Lower leg skin (tissue), 4 donors: ENCODE results near the gene EIF3L. TPM values are rescaled to one million over a fixed set of nuclear protein-coding genes. Genes with fewer than 3 reads are reported as not detected.

Source experiments
- DNase-seq, 2 donors: peaks; one replicate each; pipeline ENCODE4 v3.0.0-alpha.2; 2019; ENCODE audit warnings: low spot score in 2 of 2
- H3K4me3 ChIP-seq: fragments of 200-600 bp; sonication (generic); 2 replicates; pipeline ENCODE4 v1.5.1; 2017; ENCODE audit warnings: mild to moderate bottlenecking, low read depth; ENCODE audit not compliant: poor library complexity, severe bottlenecking
- CTCF ChIP-seq, 3 donors: fragments of 450-650 bp; IDR thresholded peaks; one replicate each; pipeline ENCODE4 v1.5.1; 2016; ENCODE audit warnings: antibody characterized with exemption in 3 of 3, mild to moderate bottlenecking in 3 of 3, moderate library complexity in 2 of 3
- POLR2A ChIP-seq, 2 donors: fragments of 450-650 bp; IDR thresholded peaks; one replicate each; pipeline ENCODE4 v1.6.1; 2016 to 2017; ENCODE audit warnings: antibody characterized with exemption in 2 of 2, mild to moderate bottlenecking in 1 of 2, moderate library complexity in 1 of 2
- WGBS, 2 donors: methylation state at CpG; one replicate each; pipeline ENCODE4 v1.1.5; 2018; 5-methylcytosine and 5-hydroxymethylcytosine counted together
- intact Hi-C: fragments of 100-400 bp; cut with DNase I; formaldehyde crosslinking; loops from one replicate; pipeline ENCODE4 v1.15.0; 2023; ENCODE audit warnings: low total_unique reads
- total RNA-seq, 4 donors: library from RNA; depleted of rRNA; stranded (reverse); fragments of >200 nt; gene quantifications; one replicate each; pipeline ENCODE4 v1.1.0, GENCODE V29; 2016

The EIF3L gene
- total RNA-seq, 4 donors from 2014 or later, result 392 to 558 (median 489) TPM

DNA sequence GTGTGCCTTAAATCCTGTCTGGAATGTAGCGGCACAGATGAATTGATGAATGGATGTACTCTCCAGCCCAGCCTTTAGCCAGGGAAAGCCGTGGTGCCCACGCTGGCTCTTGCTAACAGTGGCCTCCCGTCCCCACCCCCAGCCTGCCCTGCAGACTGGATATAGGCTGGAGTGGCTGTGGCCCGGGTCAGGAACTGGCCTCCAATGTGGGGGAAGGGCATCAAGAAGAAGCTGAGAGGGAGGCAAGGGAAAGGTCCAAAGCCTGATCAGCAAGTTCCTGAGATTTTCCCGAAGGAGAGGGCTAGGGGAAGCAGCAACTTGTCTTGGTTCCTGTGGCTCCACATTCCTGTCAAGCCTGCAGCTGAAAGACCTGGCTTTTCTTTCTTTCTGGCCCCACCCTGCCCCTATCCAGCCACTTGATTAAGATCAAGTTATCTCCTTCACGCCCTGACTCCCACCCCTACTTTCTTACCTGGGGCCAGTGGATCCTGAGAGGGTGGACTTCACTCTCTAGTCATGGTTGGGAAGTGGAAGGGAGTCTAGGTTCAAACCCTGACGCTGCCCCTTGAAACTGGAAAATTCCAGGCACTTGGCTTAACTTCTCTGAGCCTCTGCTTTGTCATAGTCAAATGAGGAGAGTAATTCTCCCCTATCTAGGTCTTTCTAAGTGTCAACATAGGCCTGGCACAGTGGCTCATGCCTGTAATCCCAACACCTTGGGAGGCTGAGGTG lies 45.9 kb downstream of the EIF3L start:
- H3K4me3 ChIP-seq, result no peak overlapping the region
- peak in 1 of 2 donors; percentile 39 for DNase-seq
- 34 to 42% methylated on average over 8 of the region's 8 CpGs for WGBS, 2 donors
- intact Hi-C loops, result no loop called here
- no peak for TF ChIP-seq POLR2A (IDR thresholded peaks at IDR 0.05)
- TF ChIP-seq CTCF (IDR thresholded peaks at IDR 0.05), result no peak

DNA sequence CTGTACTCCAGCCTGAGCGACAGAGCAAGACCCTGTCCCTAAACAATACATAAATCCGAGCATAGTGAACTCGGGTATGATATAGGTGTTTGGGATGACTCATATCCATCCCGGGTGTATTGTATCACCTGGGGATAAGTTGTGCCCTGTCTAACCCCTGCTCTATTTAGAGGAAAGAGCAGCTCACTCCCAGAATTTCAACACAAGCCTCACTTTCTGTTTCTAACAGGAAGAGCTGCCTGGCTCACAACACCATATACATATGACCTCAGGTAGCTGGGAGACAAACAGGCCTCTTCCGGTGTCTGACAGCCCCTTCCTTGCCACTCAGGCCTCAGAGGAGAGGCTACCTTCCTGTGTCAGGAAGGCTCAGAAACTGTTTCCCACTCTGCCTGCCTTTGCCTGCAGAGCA lies 47.0 kb downstream of the EIF3L start:
- 39 to 41% methylated on average over 5 of the region's 5 CpGs for WGBS, 2 donors
- no peak for DNase-seq
- TF ChIP-seq CTCF (IDR thresholded peaks at IDR 0.05) (no peak), POLR2A (IDR thresholded peaks at IDR 0.05) (no peak)
- intact Hi-C loops, result no loop called here
- H3K4me3 ChIP-seq, result no peak overlapping the region

DNA sequence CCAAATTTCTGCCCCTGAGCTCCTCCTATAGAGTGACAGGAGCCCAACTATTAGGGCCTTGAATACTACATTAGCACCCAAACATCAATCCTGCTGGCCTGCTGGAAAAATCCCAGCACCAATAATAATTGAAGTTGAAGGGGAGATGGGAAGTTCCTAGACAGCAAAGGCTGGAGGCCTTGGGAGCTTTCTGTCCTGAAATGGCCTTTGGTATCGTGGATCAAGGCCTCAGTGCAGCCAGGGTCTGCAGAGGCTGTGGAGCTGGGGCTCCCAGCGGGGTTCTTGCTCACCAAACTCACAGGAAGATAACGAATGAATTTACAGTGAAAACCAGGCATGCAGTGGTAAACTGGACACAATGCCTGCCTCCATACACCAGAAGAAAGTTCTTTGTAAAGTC lies 47.7 kb downstream of the EIF3L start:
- DNase-seq, result no peak
- intact Hi-C loops, result no loop called here
- 75 to 79% methylated on average over 3 of the region's 3 CpGs for WGBS, 2 donors
- no peak overlapping the region for H3K4me3 ChIP-seq
- TF ChIP-seq POLR2A (IDR thresholded peaks at IDR 0.05) (no peak), CTCF (IDR thresholded peaks at IDR 0.05) (no peak)

- no peak overlapping the region for H3K4me3 ChIP-seq
- WGBS, 2 donors, result 50 to 66% methylated on average over 2 of the region's 2 CpGs
- TF ChIP-seq POLR2A (IDR thresholded peaks at IDR 0.05), result no peak
- TF ChIP-seq CTCF (IDR thresholded peaks at IDR 0.05), result no peak
- no peak for DNase-seq
- intact Hi-C loops, result no loop called here
These were observed 48.6 kb downstream of the EIF3L start for GRCh38 chr22:37897807-37898206.

DNA sequence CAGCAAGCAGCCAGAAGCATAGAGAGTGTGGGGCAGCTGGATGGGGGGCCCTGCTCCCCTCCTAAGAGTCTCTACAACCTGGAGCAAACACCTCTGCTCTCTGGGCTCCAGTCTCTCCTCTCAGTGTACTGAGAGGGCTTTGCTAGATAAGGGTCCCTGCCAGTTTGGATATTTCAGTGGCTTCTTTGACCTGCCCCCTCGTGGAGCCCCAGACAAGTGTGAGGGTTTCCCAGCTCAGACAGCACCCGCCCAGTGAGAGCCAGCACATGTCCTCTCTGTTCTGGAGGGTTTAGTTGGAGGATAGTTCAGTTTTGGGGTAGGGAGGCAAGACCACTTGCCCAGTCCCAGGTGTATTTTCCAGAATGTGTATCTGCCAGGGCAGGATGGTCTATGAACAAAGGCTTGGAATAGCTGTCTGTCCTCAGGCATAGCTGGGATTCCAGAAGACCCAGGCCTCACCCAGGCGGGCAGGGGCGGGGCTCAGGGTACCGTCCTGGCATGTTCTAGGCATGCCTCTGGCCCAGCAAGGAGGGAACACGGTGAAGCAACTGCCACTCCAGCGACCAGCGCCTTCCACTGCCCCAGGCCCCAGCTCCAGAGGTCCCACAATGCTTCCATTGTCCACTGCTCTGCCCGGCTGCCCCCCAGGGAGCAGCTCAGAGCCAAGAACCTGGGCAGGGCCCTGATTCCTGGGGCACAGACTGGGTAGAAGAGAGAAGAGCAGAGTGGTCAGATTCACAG lies 49.4 kb downstream of the EIF3L start:
- 43 to 54% methylated on average over 9 of the region's 9 CpGs for WGBS, 2 donors
- TF ChIP-seq POLR2A (IDR thresholded peaks at IDR 0.05), result no peak
- peak; percentile 54 to 92 for DNase-seq
- no peak overlapping the region for H3K4me3 ChIP-seq
- intact Hi-C loops, result no loop called here
